K562 (cell line): ENCODE results near the gene JSRP1. TPM values are rescaled to one million over a fixed set of nuclear protein-coding genes. Genes with fewer than 3 reads are reported as not detected.

Source experiments
- ATAC-seq: fragments of 200-7000 bp; cut with Tn5 transposase; 3 replicates; pipeline ENCODE4 v1.9.1; 2020; ENCODE audit warnings: moderate library complexity
- BruUV-seq: library from RNA; stranded (reverse); fragments of 400-500 nt; replicated peaks from 2 replicates; lab custom pipeline; 2021; lab: Mats Ljungman, UMichigan
- CTCF ChIA-PET: fragments of 300-600 bp; formaldehyde crosslinking; extraction: SDS; loops from one replicate; lab custom pipeline; 2021; ENCODE audit warnings: low intra/inter-chr PET ratio; lab: Yijun Ruan, JAX
- POLR2A ChIA-PET: fragments of 300-600, 350-650 bp; sonication (Branson Sonifier 250); formaldehyde crosslinking; extraction: SDS; loops from one replicate; lab custom pipeline; 2021; ENCODE audit warnings: antibody characterized with exemption, inconsistent platforms; lab: Yijun Ruan, JAX
- DNase-seq, 4 experiments: peaks; one replicate each; pipeline versions ENCODE4 v3.0.0 to v3.0.0-alpha.2; 2011 to 2018; ENCODE audit warnings: low spot score in 3 of 4, mixed read lengths in 3 of 4; ENCODE audit errors: extremely low read depth in 1 of 4
- FAIRE-seq: peaks from 2 replicates; lab custom pipeline; 2011; peaks lifted over from hg19 to GRCh38; lab: Jason Lieb, UNC
- H2AFZ ChIP-seq: 2 replicates; pipeline ENCODE4 v1.6.0; 2011; ENCODE audit warnings: low read depth, low read length, control low read depth, inconsistent platforms
- H3K27ac ChIP-seq: fragments of 200-600 bp; 3 replicates; pipeline ENCODE4 v1.8.0; 2011; ENCODE audit warnings: low read depth, mild to moderate bottlenecking, control low read depth, inconsistent platforms, low read length, moderate library complexity, mixed read lengths; ENCODE audit errors: extremely low read depth
- H3K27me3 ChIP-seq, 2 experiments: fragments of 300-600 bp in 1 of 2; 2 replicates in 1 of 2; 3 replicates in 1 of 2; pipeline versions ENCODE4 v1.6.0 to v1.8.0; 2011; ENCODE audit warnings: inconsistent platforms in 2 of 2, low read length in 2 of 2, mild to moderate bottlenecking in 1 of 2, mixed read lengths in 1 of 2, moderate library complexity in 1 of 2; ENCODE audit not compliant: control insufficient read depth in 2 of 2, insufficient read depth in 2 of 2
- H3K36me3 ChIP-seq: fragments of 300-600 bp; 3 replicates; pipeline ENCODE4 v1.8.0; 2011; ENCODE audit warnings: mild to moderate bottlenecking, low read length, inconsistent platforms; ENCODE audit not compliant: control insufficient read depth, insufficient read depth
- H3K4me1 ChIP-seq, 2 experiments: fragments of 200-600 bp in 1 of 2; replicated peaks in 1 of 2; 2 replicates in 1 of 2; 3 replicates in 1 of 2; pipeline versions ENCODE4 v1.5.1 to v1.8.0; 2011; ENCODE audit warnings: inconsistent platforms in 2 of 2, low read length in 2 of 2, mild to moderate bottlenecking in 1 of 2, mixed read lengths in 1 of 2, moderate library complexity in 1 of 2; ENCODE audit not compliant: control insufficient read depth in 2 of 2, insufficient read depth in 2 of 2
- H3K4me2 ChIP-seq: 2 replicates; pipeline ENCODE4 v1.6.1; 2011; ENCODE audit warnings: low read length, control low read depth, inconsistent platforms, mixed read lengths; ENCODE audit not compliant: insufficient read depth
- H3K4me3 ChIP-seq: fragments of 200-600 bp; sonication (generic), shearing (Covaris generic); 2 replicates; pipeline ENCODE4 v1.5.1; 2016; ENCODE audit warnings: control low read depth, inconsistent platforms
- H3K79me2 ChIP-seq: fragments of 200-600 bp; 3 replicates; pipeline ENCODE4 v1.8.0; 2011; ENCODE audit warnings: low read length, inconsistent platforms; ENCODE audit not compliant: control insufficient read depth, insufficient read depth
- H3K9ac ChIP-seq, 2 experiments: 2 replicates each; pipeline versions ENCODE4 v1.6.0 to v1.6.1; 2011; ENCODE audit warnings: low read depth in 2 of 2, low read length in 2 of 2, control low read depth in 1 of 2, inconsistent platforms in 1 of 2, mild to moderate bottlenecking in 1 of 2, mixed read lengths in 1 of 2; ENCODE audit not compliant: insufficient read depth in 1 of 2
- H3K9me1 ChIP-seq: one replicate; pipeline ENCODE4 v1.6.0; 2011; ENCODE audit warnings: inconsistent platforms, mild to moderate bottlenecking, low read length, moderate library complexity; ENCODE audit not compliant: control insufficient read depth, insufficient read depth
- H3K9me3 ChIP-seq: replicated peaks from 2 replicates; pipeline ENCODE4 v1.5.1; 2011; ENCODE audit warnings: low read depth, low read length, inconsistent platforms; ENCODE audit not compliant: control insufficient read depth, insufficient read depth
- H4K20me1 ChIP-seq: replicated peaks from 2 replicates; pipeline ENCODE4 v1.6.1; 2011; ENCODE audit warnings: low read length, inconsistent platforms, mixed read lengths; ENCODE audit not compliant: control insufficient read depth, insufficient read depth
- ATF7 ChIP-seq: fragments of 450-650 bp; IDR thresholded peaks from 2 replicates; pipeline ENCODE4 v1.7.1; 2014; ENCODE audit warnings: mild to moderate bottlenecking, moderate library complexity
- ERF ChIP-seq: fragments of 450-650 bp; formaldehyde crosslinking; IDR thresholded peaks from 2 replicates; pipeline ENCODE4 v1.4.0; 2020; ENCODE audit warnings: mild to moderate bottlenecking, mixed read lengths
- FOXP1 ChIP-seq: sonication (generic); formaldehyde crosslinking; IDR thresholded peaks from 2 replicates; pipeline ENCODE4 v1.8.0; 2022; ENCODE audit warnings: mild to moderate bottlenecking, missing genetic modification reagents
- ILK ChIP-seq: fragments of 450-650 bp; IDR thresholded peaks from 2 replicates; pipeline ENCODE4 v1.6.1; 2016; ENCODE audit warnings: missing genetic modification characterization, low read depth, mild to moderate bottlenecking, missing compliant biosample characterization, moderate library complexity, borderline replicate concordance
- KLF13 ChIP-seq: fragments of 450-650 bp; IDR thresholded peaks from 2 replicates; pipeline ENCODE4 v1.6.1; 2016; ENCODE audit warnings: missing genetic modification characterization, low read depth, mild to moderate bottlenecking, missing compliant biosample characterization, moderate library complexity, borderline replicate concordance
- MAFK ChIP-seq: IDR thresholded peaks from 2 replicates; pipeline ENCODE4 v1.6.1; 2011; ENCODE audit warnings: low read length, improper control_type of control experiment
- POLR2B ChIP-seq: fragments of 450-650 bp; IDR thresholded peaks from 2 replicates; pipeline ENCODE4 v1.6.1; 2018; ENCODE audit warnings: low read depth; ENCODE audit not compliant: partially characterized antibody
- SIN3B ChIP-seq: fragments of 450-650 bp; IDR thresholded peaks from 2 replicates; pipeline ENCODE4 v1.6.1; 2017; ENCODE audit warnings: low read depth, mild to moderate bottlenecking, moderate library complexity
- SMAD4 ChIP-seq: fragments of 250-450 bp; sonication (Bioruptor Pico); conservative IDR thresholded peaks from 2 replicates; pipeline ENCODE4 v1.8.0; 2021; ENCODE audit warnings: inconsistent platforms, mild to moderate bottlenecking, moderate library complexity
- SPI1 ChIP-seq: IDR thresholded peaks from 2 replicates; pipeline ENCODE4 v1.6.1; 2011; ENCODE audit warnings: low read depth, low read length, control low read depth, borderline replicate concordance
- ZBTB11 ChIP-seq, 3 experiments: fragments of 200-800 bp in 1 of 3; fragments of 250-450 bp in 1 of 3; fragments of 450-650 bp in 1 of 3; sonication (Bioruptor Pico) in 1 of 3; sonication (Bioruptor generic) in 1 of 3; formaldehyde crosslinking in 1 of 3; IDR thresholded peaks; 2 replicates each; pipeline versions ENCODE4 v1.6.1 to v1.8.0; 2016 to 2022; ENCODE audit warnings: mild to moderate bottlenecking in 2 of 3, missing genetic modification characterization in 2 of 3, missing compliant biosample characterization in 1 of 3, moderate library complexity in 1 of 3
- ZBTB7A ChIP-seq: IDR thresholded peaks from 2 replicates; pipeline ENCODE4 v1.6.1; 2011; ENCODE audit warnings: low read depth, mild to moderate bottlenecking, low read length, moderate library complexity, borderline replicate concordance; ENCODE audit not compliant: control insufficient read depth
- ZFX ChIP-seq: sonication (generic); formaldehyde crosslinking; IDR thresholded peaks from 2 replicates; pipeline ENCODE4 v1.8.0; 2022; ENCODE audit warnings: mild to moderate bottlenecking, missing genetic modification reagents, moderate library complexity
- ZNF586 ChIP-seq: fragments of 450-650 bp; formaldehyde crosslinking; conservative IDR thresholded peaks from 2 replicates; pipeline ENCODE4 v1.4.0; 2020; ENCODE audit warnings: mild to moderate bottlenecking, moderate library complexity
- WGBS: fragments of 100-300 bp; shearing (Covaris generic); methylation state at CpG from one replicate; pipeline ENCODE4 v1.1.6; 2016; ENCODE audit warnings: low coverage, mixed read lengths; ENCODE audit not compliant: insufficient coverage; ENCODE audit errors: missing lambda C conversion rate; 5-methylcytosine and 5-hydroxymethylcytosine counted together
- in situ Hi-C: fragments of 300-500 bp; cut with MboI; formaldehyde crosslinking; loops from 4 replicates; pipeline ENCODE4 v1.15.0; 2018; ENCODE audit warnings: inconsistent platforms, mixed read lengths
- intact Hi-C: fragments of 100-400 bp; cut with micrococcal nuclease; formaldehyde crosslinking; loops from 2 replicates; pipeline ENCODE4 v1.14.2; 2022
- polyA plus RNA-seq, 8 experiments: library from polyadenylated mRNA; depleted of rRNA in 4 of 8; stranded (reverse) in 5 of 8; unstranded in 3 of 8; fragments of >200 nt; fragmentation: Nextera tagmentation in 2 of 8; fragmentation: Illumina TruSeq in 1 of 8; extraction: Ambion mirVana in 2 of 8; extraction: Trizol in 1 of 8; gene quantifications; 2 replicates each; pipeline versions ENCODE4 v1.2.1 to v1.2.3, GENCODE V29; 2011 to 2014; ENCODE audit warnings: inconsistent platforms in 1 of 8, missing spikeins in 1 of 8
- total RNA-seq, 7 experiments: library from RNA; depleted of rRNA in 6 of 7; stranded (reverse); fragments of >200 nt in 6 of 7; fragmentation: Illumina TruSeq in 2 of 7; extraction: Trizol in 2 of 7; gene quantifications; 2 replicates each; pipeline versions ENCODE4 v1.2.1 to v1.2.3, GENCODE V29; 2011 to 2021; ENCODE audit warnings: low replicate concordance in 1 of 7
- TF ChIP-seq, protein P1 (sequence below): fragments of 200-800 bp; sonication (Bioruptor generic); IDR thresholded peaks from 2 replicates; pipeline ENCODE4 v1.6.1; 2017; ENCODE audit warnings: missing genetic modification characterization, missing compliant biosample characterization

The JSRP1 gene
- total and polyA plus RNA-seq, 9 of the 15 experiments (the other 6 are each of a cell fraction or from before 2014, with no cell fraction given): 0.08 to 1.2 (median 0.51) TPM; not detected in 4

DNA sequence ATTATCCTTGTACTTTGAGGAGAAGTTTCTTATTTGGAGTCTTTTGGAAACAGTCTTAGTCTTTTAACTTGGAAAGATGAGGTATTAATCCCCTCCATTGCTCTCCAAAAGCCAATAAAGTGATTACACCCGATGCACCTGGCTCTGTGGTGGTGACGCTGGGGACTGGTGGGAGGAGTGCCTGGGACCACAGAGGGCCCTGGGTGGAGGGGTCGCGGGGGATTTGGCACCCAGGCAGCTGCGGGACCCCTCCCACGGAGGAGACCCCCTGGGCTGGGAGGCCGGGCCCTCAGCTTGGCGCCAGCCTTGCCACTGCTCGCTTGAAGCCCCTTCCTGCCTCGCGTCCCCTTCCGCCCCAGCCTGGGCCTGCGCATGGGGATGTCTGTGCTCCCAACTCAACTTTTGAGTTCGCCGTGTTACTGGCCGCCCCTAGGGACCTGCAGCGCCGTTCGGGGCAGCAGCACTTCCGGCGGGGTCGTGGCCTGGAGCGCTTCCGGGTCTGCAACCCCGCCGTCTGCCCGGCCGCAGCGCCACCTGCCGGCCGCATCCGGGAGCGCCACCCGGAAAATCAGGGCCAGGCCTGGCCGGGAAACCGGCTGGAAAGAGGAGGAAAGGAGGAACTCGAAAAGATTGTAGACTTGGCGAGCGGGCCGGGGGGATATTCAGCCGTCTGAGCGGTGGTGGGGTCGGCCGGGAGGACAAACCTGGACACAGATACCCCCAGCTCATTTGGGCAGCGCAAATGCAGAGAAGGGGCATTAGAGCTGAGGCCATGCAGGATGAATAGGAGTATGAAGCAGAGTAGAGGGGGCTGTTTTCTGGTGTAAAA lies 17.4 kb upstream of the JSRP1 start:
- peaks cover 65% of the 10 kb centered on the region for H3K79me2 ChIP-seq
- H4K20me1 ChIP-seq: peaks cover 47% of the 10 kb centered on the region
- FAIRE-seq (peak; percentile 83), ATAC-seq (peak; percentile 78), DNase-seq (peak; percentile 76 to 92 (median 83))
- peaks cover 10 to 72% of the 10 kb centered on the region in 2 experiments for H3K4me1 ChIP-seq
- H3K36me3 ChIP-seq: peaks cover 34% of the 10 kb centered on the region
- H3K9me1 ChIP-seq: peaks cover 5% of the 10 kb centered on the region
- peak overlapping the region; percentile 54 to 85 for H3K9ac ChIP-seq
- H3K9me3 ChIP-seq: no peaks in the 10 kb centered on the region
- no peaks in the 10 kb centered on the region for H3K27me3 ChIP-seq
- CTCF ChIA-PET: interaction anchor here (0.8 to 1.2 kb wide), 3 partner anchors 37 to 118 kb away, joined by 4 to 6 read pairs (median 4); partner anchors contain the start of genes PLEKHJ1 and SF3A2
- 4% methylated on average over 39 of the region's 45 CpGs for WGBS
- peak overlapping the region; percentile 91 for H3K4me3 ChIP-seq
- peak overlapping the region; percentile 89 for H3K4me2 ChIP-seq
- POLR2A ChIA-PET: interaction anchor here (0.5 to 7.0 kb wide), 10 partner anchors 9 to 238 kb away, joined by 3 to 86 read pairs (median 5); partner anchors contain the start of genes AMH and PLEKHJ1
- H2AFZ ChIP-seq: no peak overlapping the region
- intact Hi-C loops: loop anchor here (1.0 kb wide), 1 partner anchor 37 kb away; the partner anchor contains the start of genes PLEKHJ1 and SF3A2
- no TSS peak for BruUV-seq
- in situ Hi-C loops: loop anchor here (5.0 kb wide), 1 partner anchor 36 kb away; the partner anchor contains the start of genes PLEKHJ1 and SF3A2
- peak overlapping the region; percentile 94; the same call in 2 of the 3 replicates for H3K27ac ChIP-seq
- TF ChIP-seq ERF (CRISPR knock-in tag) (peak; percentile 96), SMAD4 (CRISPR knock-in tag) (peak; percentile 94), SIN3B (peak; percentile 70; the same call in 1 of the 2 replicates), ZBTB11 (CRISPR knock-in tag; IDR thresholded peaks at IDR 0.05) (peak in 2 of 3 experiments; percentile 85 to 96; a peak in 4 of 6 replicates), POLR2B (peak; percentile 64), ZFX (CRISPR knock-in tag) (peak; percentile 77), MAFK (0 out of 2 replicates have a peak, but pooled peaks have one; percentile 3), FOXP1 (CRISPR knock-in tag) (0 out of 2 replicates have a peak, but pooled peaks have one; percentile 47), ILK (tag) (no peak), ZBTB7A (peak; percentile 80), ATF7 (peak; percentile 67; the same call in 1 of the 2 replicates), SPI1 (peak; percentile 34; the same call in 1 of the 2 replicates), ZNF586 (CRISPR knock-in tag) (no peak), KLF13 (tag) (peak; percentile 62; the same call in 1 of the 2 replicates)
- TF ChIP-seq, protein P1, sequence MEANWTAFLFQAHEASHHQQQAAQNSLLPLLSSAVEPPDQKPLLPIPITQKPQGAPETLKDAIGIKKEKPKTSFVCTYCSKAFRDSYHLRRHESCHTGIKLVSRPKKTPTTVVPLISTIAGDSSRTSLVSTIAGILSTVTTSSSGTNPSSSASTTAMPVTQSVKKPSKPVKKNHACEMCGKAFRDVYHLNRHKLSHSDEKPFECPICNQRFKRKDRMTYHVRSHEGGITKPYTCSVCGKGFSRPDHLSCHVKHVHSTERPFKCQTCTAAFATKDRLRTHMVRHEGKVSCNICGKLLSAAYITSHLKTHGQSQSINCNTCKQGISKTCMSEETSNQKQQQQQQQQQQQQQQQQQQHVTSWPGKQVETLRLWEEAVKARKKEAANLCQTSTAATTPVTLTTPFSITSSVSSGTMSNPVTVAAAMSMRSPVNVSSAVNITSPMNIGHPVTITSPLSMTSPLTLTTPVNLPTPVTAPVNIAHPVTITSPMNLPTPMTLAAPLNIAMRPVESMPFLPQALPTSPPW (CRISPR knock-in tag): peak; percentile 59
